ENCODE results near the gene CFAP65.

Gene CFAP65

DNA sequence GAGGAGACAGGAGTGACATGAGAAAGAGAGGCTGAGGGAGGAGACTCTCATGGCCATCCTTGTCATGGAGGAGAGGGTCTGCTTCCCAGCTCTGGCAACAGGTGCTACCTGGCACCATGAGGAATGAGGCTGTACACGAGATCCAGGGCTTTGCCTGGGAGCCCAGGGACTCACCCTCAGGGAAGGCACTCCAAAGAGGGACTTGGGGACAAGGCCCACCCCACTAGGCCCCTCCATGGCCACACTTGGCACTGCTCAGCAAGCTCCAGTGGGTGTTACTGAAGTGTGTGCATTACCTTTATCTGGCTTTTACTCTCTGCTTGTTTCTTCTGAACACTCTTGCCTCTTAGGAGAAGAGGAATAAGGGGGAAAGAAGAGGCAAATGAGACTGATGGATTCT lies 2.7 kb downstream of the CFAP65 start:
- TF ChIP-seq, protein P1, sequence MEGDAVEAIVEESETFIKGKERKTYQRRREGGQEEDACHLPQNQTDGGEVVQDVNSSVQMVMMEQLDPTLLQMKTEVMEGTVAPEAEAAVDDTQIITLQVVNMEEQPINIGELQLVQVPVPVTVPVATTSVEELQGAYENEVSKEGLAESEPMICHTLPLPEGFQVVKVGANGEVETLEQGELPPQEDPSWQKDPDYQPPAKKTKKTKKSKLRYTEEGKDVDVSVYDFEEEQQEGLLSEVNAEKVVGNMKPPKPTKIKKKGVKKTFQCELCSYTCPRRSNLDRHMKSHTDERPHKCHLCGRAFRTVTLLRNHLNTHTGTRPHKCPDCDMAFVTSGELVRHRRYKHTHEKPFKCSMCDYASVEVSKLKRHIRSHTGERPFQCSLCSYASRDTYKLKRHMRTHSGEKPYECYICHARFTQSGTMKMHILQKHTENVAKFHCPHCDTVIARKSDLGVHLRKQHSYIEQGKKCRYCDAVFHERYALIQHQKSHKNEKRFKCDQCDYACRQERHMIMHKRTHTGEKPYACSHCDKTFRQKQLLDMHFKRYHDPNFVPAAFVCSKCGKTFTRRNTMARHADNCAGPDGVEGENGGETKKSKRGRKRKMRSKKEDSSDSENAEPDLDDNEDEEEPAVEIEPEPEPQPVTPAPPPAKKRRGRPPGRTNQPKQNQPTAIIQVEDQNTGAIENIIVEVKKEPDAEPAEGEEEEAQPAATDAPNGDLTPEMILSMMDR (IDR thresholded peaks at IDR 0.05; ENCODE audit: low read depth, low read length): no peak
- Histone ChIP-seq H3K36me3 (no peaks in the 10 kb centered on the region), H3K27me3 (ENCODE audit: insufficient read depth, low read depth, severe bottlenecking) (no peaks in the 10 kb centered on the region), H3K4me3 (ENCODE audit: low read depth, low read length) (no peak overlapping the region), H3K9me3 (ENCODE audit: severe bottlenecking) (no peaks in the 10 kb centered on the region), H3K27ac (no peak overlapping the region)
- no peak for DNase-seq

GRCh38 chr2:219037783-219038499 lies 3.4 kb downstream of the CFAP65 start:
- TF ChIP-seq, protein P1 (IDR thresholded peaks at IDR 0.05; ENCODE audit: low read depth, low read length): no peak
- DNase-seq: no peak
- no peak overlapping the region for H3K27ac ChIP-seq
- no peaks in the 10 kb centered on the region for H3K36me3 ChIP-seq
- H3K4me3 ChIP-seq (ENCODE audit: low read depth, low read length): no peak overlapping the region
- no peaks in the 10 kb centered on the region for H3K9me3 ChIP-seq (ENCODE audit: severe bottlenecking)
- H3K27me3 ChIP-seq (ENCODE audit: insufficient read depth, low read depth, severe bottlenecking): no peaks in the 10 kb centered on the region

DNA sequence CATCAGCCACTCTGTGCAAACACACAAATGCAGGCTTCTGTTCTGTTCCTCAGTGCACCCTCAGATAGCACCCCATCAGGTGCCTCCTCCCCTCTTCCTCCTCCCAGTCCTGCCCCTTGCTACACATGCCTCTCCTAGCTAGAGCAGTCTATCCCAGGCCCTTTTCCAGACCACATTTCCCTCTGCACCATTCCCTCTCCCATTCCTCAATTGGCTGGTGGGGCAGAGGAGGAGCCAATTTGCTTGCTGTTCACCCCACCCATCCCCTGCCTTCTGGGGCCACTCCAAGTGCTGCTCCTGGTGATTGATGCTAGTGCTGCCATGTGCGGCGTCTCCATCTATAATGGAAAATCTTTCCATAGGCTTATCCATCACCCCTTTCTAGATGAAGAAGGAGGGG lies 5.4 kb downstream of the CFAP65 start:
- TF ChIP-seq, protein P1 (IDR thresholded peaks at IDR 0.05; ENCODE audit: low read depth, low read length): no peak
- H3K27me3 ChIP-seq (ENCODE audit: insufficient read depth, low read depth, severe bottlenecking): no peaks in the 10 kb centered on the region
- no peak for DNase-seq
- H3K27ac ChIP-seq: no peak overlapping the region
- H3K36me3 ChIP-seq: no peaks in the 10 kb centered on the region
- no peak overlapping the region for H3K4me3 ChIP-seq (ENCODE audit: low read depth, low read length)
- no peaks in the 10 kb centered on the region for H3K9me3 ChIP-seq (ENCODE audit: severe bottlenecking)

GRCh38 chr2:219034823-219035222 lies 6.5 kb downstream of the CFAP65 start:
- no peak for DNase-seq
- Histone ChIP-seq H3K36me3 (no peaks in the 10 kb centered on the region), H3K4me3 (ENCODE audit: low read depth, low read length) (no peak overlapping the region), H3K27ac (no peak overlapping the region), H3K27me3 (ENCODE audit: insufficient read depth, low read depth, severe bottlenecking) (no peaks in the 10 kb centered on the region), H3K9me3 (ENCODE audit: severe bottlenecking) (no peaks in the 10 kb centered on the region)
- TF ChIP-seq, protein P1 (IDR thresholded peaks at IDR 0.05; ENCODE audit: low read depth, low read length): no peak

- Histone ChIP-seq H3K27ac (no peak overlapping the region), H3K36me3 (no peaks in the 10 kb centered on the region), H3K9me3 (ENCODE audit: severe bottlenecking) (no peaks in the 10 kb centered on the region)
Observed at GRCh38 chr2:219032051-219032745, 9.1 kb downstream of the CFAP65 start.

More at GRCh38 chr2:219032051-219032745, 9.1 kb downstream of the CFAP65 start:
- Histone ChIP-seq H3K27me3 (ENCODE audit: insufficient read depth, low read depth, severe bottlenecking) (no peaks in the 10 kb centered on the region), H3K4me3 (ENCODE audit: low read depth, low read length) (no peak overlapping the region)
- TF ChIP-seq, protein P1 (IDR thresholded peaks at IDR 0.05; ENCODE audit: low read depth, low read length): no peak
- no peak for DNase-seq

Measured in WERI-Rb-1 (cell line).